SHP77 (cell line): ENCODE results near the gene MYO5B.
A peak's percentile ranks its signal among the peaks of the same experiment; 100 is the strongest.
"Not testable (repeated sequence)": the region's sequence is repeated elsewhere in the genome, so short reads cannot be mapped to it uniquely, and the experiment has no call there.

Experiments
- DNase-seq, 2 experiments: peaks; one replicate each; lab custom pipeline; 2025; lab: John Stamatoyannopoulos, UW

MYO5B gene

DNA sequence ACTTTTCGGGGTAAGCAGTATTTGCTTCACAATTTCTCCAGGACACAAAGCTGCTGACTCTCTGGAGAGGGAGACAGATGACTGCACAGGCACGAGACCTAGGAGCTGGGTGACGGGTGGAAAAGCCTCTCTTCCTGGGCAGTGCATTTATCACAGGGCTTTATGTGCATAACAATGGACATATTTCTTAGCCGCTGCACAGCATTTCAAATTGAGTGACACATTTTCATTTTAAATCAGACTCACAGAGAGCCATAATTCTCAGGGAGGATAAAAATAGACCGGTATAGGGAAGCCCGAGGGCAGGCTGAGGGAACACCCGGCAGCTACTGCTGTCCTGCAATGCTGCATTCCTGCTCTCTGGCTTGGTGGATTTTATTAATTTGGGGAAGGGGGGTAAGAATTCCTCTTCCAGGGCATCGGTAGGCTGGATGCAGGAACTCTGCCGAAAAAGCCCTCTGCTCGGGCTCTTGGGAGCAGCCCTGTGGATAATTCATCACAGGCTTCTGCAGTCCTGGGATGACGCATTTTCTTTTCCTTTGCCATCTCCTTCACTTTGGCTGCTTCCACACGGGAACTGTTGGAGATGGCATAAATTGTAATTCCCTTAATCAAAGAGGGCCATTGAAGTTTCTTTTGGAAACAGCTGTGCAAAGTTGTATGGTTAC is 273.5 kb downstream of the MYO5B start:
- no peak for DNase-seq

DNA sequence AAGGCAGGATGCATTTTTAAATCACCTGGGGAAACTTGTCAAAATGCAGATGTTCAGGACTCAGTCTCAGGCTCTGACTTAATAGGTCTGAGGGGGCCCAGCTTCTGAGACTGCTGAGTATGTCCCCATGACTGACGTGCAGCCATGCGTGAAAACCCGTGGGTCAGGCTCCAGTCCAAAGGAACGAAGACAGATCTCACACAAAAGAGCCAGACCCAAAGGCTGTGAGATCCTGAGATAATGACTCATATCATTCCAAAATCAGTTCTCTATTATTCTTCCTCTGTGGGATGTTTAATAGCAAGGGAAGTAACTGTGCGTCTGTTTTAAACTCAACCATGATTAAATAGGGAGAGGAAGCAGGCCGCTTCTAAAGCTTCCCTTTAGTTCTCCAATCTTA is 274.2 kb downstream of the MYO5B start:
- no peak for DNase-seq

DNA sequence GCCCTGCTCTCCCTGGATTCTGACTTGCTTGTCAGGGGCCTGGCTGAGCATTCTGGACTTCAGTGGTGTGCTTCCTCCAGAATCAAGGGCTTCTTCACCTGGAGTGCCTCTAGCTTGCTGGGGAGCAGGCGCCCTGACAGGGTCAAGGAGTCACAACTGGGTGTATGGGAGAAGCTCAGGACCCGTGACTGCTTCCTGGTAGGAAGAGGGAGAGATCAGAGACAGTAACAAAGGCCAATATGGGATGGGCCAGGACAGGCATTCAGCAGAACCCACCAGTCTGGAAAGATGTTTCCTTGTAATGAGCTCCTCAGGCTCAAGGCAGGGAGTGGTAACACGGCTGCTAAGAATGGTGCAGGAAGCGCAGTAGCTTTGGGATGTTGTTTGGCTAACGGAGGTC is 277.2 kb downstream of the MYO5B start:
- DNase-seq, result no peak

DNA sequence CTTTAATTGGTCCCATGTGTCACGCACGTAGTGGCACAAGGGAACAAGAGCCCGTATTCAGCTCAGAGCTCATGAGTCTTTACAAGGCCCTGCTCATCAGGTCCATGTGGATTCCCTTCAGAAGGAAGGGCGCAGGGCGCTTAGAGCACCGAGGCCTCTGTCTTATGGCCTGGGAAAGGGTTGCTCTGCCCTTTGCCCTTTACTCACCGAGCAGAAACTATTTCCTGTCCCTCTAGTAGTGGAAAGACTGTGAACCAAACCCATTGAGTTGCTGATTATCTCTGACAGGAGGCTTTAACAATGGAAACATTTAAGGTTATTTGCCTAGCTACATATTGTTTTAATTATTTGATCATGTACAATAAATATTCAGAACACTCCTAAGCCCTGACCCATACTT is 279.6 kb downstream of the MYO5B start:
- no peak for DNase-seq

DNA sequence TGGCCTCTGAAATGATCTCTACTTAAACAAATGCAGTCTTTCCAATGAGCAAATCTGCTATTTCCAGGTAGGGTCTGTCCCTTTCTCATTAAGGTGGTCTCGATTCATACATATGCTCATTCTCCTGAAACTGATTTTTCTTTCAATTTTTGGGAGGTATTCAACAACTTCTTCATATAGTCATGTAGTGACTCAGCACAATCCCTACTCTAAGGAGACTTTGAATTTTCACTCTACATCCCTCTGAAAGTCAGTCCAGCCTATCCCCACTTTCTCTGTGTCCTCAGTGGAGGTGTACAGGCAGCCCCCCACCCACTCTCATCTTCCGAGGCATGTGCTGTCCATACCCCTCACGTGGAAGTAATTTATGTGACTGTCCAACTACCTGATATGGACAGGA is 281.7 kb downstream of the MYO5B start:
- DNase-seq, result no peak

DNA sequence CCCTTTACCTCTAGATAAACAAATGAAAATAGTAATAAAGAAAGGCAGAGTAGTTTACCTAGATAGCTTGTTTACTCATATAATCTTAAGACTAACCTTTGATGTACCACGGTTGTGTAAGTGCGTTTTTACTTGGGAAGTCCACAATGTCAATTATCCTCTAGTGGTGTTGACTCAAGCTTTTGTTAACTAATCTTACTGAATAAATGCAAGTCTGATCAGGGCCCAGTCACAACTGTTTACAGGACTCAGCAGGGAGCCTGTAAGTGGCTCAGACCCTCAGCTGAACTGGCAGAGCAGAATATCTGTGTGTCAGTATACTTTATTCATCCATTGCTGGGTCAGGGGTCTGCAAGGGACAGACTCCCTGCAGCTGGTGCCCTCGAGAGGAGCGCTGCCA is 283.5 kb downstream of the MYO5B start:
- no peak for DNase-seq

DNA sequence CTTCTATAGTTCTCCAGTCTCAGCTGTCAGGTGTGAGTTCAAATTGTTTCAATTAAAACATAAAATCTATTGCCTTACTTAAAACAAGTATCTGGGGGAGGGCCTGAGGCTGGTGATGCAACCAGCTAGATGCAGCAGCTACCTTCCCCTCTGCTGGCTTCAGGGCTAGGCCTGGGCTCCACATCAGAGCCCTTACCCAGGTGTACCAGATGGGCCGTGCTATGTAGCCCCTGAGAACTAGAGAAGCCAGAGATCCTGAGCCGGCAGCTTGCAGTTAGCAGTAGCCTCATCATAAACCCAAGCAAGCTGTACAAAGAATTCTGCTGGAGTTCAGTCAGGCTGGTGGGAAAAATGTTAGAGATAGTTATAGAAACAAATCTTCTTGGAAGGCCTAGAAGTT is 284.0 kb downstream of the MYO5B start:
- DNase-seq, result no peak

DNA sequence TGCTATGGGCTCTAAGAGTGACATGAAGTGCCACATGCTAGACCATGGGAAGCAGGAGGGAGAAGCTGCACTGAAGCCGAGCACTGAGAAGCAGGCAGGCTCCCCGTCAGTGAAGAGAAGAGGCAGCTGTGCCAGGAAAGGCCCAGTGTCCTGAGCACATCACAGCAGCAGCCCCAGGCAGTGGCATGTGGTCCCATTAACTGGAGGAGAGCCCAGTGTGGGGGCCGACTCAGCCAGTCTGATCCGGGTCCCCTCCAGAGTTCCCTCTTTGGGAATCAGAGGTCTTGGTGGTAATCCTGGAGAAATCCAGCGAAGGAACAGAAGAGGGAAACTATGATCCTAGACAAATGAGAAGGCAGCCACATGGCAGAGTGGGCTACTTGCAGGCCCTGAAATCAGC is 284.9 kb downstream of the MYO5B start:
- no peak for DNase-seq

DNA sequence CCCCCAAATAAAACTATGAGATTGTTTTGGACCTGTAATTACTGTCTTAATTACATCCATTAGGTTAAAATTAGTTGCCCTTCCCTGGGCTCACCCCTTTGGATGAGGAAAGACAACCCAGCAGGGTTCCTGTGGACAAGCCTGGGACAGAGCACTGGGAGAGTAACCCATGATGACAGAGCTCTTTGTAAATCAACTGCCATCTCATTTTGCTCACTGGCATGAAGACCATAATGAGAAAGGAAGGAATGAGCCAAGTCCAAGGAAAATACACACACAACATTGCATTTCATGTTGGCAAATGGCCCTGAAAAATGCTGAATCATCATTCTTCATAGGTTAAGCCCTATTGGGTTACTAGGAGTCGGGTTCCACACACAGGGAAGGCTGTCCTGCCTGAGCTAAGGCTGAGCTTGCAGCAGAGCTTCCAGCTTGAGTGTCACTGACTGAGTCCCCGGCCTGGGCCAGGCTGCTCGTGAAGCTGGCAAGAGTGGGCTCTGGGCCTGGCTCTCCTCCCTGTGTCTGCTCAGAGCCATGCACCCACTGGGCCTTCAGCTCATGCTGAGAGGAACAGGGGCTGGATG is 287.5 kb downstream of the MYO5B start:
- no peak for DNase-seq

DNA sequence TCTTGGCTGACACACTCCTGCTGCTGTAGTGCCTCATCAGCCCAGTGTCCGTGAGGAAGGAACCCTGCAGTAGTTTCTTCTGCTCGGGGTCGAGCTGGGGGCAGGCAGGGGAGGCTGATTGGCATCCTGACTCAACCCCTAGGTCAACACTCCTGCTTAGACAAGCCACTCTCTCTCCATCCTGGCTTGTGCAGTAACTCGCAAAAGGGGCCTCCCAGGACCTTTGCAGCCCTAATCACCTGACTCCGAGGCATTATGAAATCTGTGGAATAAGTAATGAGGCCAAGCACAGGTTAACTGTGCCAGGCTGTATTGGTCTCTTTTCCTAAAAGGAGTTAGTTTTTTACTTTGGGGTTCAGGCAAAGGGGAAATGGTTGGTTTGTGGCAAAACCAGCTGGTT is 289.2 kb downstream of the MYO5B start:
- DNase-seq, result no peak

DNA sequence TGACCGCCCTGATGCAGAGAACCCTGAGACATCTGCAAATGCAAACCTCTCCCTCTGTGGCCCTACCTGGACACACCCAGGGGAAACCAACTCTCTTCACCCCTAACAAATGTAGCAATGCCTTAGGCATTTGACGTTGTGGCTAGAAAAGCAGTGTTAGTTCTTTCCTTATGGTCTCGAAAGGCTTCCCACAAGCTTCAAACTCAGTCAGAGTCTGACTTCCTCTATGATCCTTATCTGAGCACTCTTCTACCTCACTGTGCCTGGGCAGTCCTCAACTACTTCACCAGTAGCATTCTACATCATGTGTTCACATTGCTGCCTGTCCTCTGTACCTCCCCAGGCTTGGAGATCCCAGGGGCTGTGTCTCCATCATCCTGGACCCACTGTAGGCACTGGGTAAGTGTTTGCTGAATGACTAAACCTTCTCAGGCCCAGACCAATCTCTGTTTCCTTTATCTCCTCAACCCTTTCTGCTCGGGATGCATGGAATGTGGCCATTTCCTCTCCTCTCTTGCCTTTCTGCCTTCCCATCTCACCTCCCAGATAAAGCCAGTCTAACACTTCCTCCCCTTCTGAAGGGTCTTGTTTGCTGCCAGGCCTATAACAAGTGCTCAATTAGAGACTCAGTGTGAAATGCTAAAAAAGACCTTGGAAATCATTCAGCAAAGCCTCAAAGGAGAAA is 289.9 kb downstream of the MYO5B start:
- no peak for DNase-seq

DNA sequence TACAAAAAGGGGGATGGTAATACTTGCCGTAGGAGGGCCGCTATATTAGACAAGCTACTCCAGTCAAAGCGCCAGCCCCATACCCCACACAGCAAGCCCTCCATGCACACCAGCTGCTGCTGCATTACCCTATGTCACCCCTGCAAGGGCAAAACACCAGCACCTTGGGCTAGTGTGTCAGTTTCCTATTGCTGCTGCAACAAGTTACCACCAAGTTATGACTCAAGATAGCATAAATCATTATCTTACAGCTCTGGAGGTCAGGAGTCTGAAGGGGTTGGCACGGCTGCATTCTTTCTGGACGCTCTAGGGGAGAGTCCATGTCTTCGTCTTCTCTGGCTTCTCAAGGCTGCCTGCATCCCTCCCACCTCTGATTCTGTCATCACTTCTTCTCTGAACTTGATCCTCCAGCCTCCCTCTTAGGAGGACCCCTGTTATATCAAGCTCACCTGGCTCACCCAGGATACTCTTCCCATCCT is 293.0 kb downstream of the MYO5B start:
- DNase-seq, result no peak

DNA sequence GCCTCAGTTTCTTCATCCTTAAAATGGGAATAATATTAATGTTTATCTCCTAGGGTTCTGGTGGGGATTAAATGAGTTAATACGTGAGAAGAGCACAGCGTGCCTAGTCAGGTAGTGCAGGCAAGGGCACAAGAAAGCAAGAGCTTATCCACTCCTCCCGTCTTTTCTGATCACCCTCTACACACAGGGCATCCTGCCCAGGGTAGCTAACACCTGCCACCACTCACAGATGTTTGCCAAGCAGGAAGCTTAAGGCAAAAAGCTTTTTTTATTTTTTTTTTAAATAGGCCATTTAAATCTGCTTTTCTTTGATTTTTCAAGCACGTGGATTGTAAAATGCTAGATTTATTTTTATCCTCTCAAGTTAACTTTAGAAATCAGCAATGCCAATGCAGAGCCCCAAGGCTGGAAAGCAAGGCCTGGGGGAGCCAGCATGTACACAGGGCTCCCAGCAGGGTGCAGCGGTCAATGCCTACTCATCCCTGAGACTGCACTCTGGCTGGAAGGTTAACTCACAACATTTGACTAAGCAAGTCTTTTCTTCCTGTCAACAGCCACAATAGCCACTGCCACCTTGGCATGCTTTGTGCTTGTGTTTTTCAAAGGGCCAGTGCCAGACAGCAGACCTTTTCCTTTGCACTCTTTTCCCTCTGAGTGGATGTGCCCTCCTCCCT is 295.2 kb downstream of the MYO5B start:
- DNase-seq, result peak in 1 of 2 experiments; percentile 10

DNA sequence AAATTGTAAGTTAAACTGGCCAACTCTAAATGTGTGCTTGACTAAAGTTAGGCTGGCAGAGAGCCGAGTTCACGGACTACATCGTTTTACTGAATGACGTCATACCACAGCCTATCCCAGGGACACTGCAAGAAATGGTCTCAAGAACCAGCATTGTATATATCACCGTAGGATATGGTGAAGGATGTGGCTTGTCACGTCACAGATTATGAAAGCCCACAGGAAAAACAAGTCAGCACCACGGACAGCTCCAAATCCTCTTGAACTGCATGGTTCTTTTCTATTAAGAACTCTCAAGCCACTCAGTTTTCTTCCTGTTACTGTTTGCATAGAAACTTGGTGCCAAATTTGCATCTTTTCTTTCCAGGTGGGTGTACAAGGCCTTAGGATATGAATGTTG is 296.5 kb downstream of the MYO5B start:
- DNase-seq, result no peak

DNA sequence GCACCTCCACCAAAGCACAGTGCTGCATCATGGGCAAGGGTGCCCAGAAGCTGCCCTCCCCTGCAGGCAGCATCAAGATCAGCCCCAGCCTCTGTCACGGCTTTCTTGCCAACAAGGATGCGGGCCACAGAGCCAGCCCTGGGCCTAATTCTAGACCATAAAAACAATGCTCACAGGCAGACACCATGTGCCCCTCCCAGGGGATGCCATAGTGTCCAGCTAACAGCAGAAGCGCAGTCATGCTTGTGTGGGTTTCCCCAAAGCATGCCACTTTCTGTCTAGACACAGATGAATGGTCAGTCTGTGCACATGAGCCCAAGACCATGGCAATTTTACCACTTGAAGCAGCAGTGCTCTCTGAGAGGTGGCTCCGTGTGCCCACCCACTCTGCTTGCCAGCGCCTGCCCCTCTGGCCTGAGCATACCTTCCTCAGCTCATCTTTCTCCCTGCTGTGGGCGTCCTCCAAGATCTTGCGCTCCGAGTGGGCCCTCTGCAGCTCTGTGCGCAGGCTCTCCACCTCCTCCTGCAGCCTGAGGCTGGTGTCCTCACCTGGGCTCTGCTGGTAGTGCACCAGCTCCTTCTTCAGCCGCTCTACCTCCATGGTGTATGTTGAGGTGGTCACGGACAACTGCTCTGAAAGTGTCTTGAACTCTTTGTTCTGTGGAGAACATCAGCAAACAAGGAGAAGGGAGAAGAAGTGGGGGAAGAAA is 300.3 kb downstream of the MYO5B start:
- no peak for DNase-seq

DNA sequence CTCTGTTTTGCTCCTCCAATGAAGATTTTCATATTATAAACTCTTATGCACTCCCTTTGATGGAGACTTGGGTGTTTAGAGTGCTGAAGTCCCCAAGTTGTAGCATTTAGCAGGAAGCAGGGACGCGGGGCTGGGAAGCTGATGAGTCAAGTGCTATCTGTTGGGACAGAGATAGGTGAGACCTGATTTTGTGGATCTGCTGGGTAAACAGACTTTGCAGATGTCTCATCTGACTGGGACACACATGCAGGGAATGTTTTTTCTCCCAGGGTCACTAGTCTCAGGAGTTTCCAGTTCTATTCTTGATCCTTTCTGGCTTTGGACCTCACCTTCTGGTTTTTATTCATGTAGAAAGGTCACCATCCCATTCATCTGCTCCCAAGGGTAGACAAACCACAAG is 301.9 kb downstream of the MYO5B start:
- no peak for DNase-seq

DNA sequence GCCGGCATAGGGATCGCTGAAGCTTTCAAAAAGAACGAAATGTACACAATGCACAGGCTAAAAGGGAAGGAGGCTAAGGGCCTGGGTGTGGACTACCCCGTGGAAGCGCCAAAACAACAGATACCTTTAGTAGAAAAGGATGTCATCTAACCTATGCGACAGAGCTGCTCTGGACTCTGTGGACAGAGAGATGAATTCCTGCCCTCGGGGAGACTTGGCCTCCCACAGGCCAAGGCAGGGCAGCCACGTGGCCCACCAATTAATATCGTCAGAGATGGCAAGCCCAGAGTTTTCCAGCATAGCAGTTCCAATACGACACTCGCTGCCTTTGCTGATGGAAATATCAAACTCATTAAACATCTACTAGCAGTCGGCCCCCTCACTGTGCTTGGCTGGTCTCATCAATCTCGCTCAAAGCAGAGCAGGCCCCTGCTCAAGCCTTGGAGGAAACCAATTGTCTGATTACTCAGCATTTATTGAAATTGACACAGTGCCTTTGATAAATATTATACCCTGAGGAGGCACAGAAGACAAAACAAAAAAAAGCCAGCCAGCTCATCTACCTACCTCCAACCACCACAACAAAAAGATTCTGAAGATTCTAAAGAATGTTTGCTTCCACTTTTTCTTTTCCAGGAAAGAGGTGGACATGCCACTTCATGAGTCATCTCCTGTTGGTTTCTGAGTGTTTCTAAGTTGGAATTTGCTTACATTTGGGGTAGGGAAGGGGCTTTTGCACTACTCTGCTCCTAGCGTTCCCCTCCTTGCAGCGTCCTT is 302.6 kb downstream of the MYO5B start:
- no peak for DNase-seq

DNA sequence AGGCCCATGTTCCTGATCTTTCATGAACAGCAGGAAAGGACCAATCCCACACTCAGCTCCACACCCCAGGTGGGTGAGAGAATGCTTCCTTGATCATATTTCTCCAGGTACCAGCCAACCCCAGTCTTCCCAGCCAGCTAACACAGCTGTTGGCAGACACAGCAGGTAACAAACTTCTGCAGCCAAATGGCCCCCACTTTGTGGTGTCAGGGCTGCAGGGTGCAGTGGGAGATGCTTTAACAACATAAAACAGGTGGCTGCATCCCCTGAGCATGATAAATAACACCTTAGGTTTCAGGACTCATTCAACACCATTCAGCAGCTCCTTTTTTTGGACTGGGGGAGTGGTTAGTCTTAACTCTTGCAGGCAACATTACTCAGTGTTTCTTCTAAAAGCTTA is 304.9 kb downstream of the MYO5B start:
- no peak for DNase-seq

DNA sequence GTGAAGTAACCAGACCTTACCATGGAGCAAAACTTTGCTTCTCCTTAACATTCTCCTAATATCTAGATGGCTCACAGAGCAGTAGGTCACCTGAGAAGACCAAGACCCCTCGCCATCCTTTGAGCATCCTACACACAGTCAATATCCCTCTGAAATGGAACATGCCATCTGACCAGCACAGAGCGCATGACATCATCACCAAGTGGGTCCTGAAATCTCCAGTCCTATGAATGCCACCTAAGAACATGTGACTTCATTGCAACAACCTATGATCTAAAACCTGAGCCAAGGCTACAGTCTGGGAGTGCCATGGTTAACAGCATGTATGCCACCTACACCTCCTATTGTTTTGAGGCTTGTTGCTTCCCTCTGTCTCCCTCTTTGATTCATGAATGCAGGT is 305.4 kb downstream of the MYO5B start:
- DNase-seq, result not testable (repeated sequence)

DNA sequence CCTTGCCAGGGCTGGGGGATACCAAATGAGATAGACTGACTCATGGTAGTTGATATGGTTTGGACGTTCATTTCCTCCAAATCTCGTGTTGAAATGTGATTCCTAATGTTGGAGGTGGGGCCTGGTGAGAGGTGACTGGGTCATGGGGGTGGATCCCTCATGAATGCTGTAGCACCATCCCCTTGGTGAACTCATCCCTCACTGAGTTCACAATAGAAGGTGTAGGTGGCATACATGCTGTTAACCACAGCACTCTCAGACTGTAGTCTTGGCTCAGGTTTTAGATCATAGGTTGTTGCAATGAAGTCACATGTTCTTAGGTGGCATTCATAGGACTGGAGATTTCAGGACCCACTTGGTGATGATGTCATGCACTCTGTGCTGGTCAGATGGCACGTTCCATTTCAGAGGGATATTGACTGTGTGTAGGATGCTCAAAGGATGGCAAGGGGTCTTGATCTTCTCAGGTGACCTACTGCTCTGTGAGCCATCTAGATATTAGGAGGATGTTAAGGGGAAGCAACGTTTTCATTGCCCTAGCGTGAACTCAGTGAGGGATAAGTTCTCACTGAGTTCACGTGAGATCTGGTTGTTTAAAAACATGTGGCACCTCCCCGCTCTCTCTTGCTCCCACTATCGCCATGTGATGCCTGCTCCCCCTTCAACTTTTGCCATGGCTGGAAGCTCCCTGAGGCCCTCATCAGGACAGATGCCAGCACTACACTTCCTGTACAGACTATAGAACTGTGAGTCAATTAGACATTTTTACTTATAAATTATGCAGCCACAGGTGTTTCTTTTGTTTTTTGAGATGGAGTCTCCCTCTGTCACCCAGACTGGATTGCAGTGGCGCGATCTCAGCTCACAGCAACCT is 307.8 kb downstream of the MYO5B start:
- DNase-seq, result no peak

DNA sequence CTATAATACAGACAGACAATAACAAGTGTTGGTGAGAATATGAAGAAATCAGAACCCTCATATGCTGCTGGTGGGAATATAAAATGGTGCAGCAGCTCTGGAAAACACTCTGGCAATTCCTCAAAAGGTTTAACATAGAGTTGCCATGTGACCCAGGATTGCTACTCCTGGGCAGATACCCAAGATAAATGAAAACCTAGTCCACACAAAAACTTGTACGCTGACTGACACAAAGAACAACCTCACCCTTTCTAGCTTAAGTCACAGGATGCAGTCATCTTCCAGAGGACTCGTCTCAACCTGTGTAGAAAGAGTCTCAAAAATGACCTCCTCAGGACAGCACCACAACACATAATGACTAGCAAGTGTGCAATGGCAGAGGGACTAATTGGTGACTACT is 310.0 kb downstream of the MYO5B start:
- DNase-seq, result no peak
